ENCODE data around the gene MAGEB10.
"Not testable (repeated sequence)": the region's sequence is repeated elsewhere in the genome, so short reads cannot be mapped to it uniquely, and the experiment has no call there.

Gene MAGEB10, protein sequence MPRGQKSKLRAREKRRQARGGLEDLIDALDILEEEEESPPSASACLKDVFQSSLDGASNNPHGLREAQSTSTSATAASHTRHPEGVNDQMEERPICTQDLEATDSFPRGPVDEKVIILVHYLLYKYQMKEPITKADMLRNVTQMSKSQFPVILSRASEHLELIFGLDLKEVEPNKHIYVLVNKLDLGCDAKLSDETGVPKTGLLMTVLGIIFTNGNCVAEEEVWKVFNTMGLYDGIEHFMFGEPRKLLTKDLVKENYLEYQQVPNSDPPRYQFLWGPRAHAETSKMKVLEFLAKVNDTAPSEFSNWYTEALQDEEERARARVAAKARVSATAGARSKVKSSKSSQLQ

DNA sequence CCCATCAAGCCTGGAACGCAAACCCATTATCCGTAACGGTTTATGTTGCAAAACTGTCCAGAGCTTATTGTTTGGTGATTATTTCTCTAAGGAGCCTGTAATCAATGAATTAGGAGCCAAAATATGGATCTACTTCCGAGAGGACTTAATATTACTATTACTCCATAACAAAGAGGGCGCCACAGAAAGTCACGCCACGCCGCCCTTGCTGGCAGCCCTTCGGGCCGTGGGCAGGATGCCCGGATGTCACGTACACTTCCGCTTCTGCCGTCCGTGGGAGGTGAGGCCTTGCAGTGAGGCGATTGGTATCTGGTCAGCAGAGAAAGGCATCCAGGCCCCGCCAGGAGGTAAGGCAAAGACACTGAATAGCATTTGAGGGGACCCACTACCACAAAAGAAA is at the start of gene MAGEB10:
MAGEB10 (plus strand) TSS at position 301 of the 400 bp plus-strand sequence. CDS start 13,317 bp downstream, outside the sequence.
- DNase-seq = no peak

GRCh38 chrX:27765718-27766117 is 42.1 kb upstream of the MAGEB10 start:
- DNase-seq = no peak

GRCh38 chrX:27767387-27767786 is 40.4 kb upstream of the MAGEB10 start:
- no peak for DNase-seq

GRCh38 chrX:27775984-27776383 is 31.8 kb upstream of the MAGEB10 start:
- DNase-seq = no peak

- no peak for DNase-seq
These were observed 11.0 kb upstream of the MAGEB10 start for GRCh38 chrX:27796640-27797257.

DNA sequence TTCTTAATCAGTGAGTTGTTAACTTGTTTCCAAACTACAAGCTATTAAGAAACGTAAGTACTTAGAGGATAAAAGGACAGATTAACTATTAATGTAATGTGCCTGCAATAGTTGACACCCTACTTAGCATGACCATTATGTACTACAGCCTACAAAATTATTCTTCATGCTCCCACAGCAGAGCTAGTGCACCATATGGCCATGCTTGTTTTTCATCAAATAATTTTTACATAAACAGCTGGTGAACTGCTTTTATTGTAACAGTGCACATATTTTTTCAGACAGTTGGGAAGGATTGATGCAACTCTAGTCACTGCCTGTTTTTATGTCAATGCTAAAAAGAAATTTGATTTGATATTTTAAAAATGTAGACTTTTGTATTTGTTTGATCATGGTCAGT is 10.2 kb upstream of the MAGEB10 start:
- no peak for DNase-seq

DNA sequence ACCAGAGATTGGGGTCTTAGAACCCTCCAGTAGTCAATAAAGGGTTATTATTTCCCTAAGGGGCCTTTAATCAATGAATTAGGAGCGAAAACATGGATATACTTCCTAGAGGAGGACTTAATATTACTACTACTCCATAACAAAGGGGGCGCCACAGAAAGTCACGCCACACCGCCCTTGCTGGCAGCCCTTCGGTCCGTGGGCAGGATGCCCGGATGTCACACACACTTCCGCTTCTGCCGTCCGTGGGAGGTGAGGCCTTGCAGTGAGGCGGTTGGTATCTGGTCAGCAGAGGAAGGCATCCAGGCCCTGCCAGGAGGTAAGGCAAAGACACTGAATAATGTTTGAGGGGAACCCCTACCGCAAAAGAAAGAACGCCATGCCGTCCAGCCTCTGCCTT is 436 bp downstream of the MAGEB10 start:
- DNase-seq = no peak

GRCh38 chrX:27808991-27809859 is 1.4 kb downstream of the MAGEB10 start:
- DNase-seq = not testable (repeated sequence)

GRCh38 chrX:27815209-27815608 is 7.4 kb downstream of the MAGEB10 start:
- no peak for DNase-seq

GRCh38 chrX:27823812-27824211 is 16.0 kb downstream of the MAGEB10 start:
- DNase-seq = no peak

- DNase-seq = no peak
These were observed 30.4 kb downstream of the MAGEB10 start for GRCh38 chrX:27838185-27838584.

DNA sequence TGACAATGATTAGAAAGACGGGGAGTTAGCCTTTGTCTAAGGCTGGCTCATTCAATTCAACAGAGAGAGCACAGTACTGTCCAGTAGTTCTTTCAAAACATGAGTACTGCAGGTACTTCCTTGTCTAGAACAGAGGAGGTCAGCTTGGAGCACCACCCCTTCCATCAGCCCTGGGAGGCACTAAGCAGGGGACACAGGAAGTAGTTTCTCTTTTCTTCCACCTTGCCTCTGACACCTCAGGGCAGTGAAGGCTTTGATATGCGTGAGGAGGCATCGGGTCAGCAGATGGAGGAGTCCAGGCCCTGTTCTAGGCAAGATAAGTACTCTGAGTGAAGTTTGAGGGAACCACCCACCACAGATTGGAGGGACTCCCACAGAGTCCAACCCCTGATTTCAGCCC is 33.1 kb downstream of the MAGEB10 start:
- DNase-seq = no peak

DNA sequence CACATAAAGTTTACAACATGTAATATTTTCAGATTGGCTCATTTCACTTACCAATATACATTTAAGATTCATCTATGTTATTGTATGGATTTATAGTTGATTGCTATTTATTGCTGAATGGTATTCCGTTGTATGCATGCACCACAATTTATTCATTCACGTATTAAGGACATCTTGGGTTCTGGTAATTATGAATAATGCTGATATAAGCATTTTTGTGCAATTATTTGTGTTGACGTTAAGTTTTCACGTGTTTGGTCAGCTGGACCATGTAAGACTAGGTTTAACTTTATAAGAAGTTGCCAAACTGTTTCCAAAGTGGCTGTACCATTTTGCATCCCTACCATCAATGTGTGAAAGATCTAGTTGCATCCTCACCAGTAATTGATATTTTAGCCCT is 35.1 kb downstream of the MAGEB10 start:
- no peak for DNase-seq

DNA sequence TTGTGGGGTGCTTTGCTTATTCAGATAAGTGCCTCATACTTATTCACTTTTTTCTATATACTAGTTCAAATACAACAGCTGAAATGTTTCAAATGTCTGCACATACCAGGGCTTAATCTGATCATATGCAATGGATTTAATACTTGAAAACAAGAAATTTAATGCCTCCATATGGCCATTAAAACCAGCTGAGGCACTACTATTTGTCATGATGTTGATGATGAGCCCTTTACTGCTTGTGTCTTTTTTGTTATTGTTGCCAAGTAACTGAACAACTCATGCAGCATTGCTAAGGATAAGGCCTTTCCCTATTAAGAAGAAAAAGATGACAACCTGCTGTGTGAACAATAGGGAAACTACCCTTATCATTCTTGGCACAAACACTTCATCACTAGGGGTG is 52.5 kb downstream of the MAGEB10 start:
- DNase-seq = no peak

DNA sequence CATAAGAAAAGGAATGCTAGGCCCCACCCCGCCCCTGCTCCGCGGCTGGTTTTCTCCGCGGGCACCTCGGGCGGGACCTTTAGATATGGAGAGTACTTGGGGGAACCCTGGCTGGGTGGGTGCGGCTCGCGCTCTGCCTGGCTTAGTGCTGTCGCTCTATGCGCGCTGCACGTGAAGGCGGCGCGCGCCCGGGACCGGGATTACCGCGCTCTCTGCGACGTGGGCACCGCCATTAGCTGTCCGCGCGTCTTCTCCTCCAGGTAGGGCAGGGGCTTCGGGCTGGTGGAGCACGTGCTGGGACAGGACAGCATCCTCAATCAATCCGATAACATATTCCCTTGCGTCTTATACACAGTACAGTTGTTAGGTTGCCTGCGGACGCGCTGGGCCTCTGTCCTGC is 56.0 kb downstream of the MAGEB10 start:
- DNase-seq = no peak

Data from activated naive CD4-positive, alpha-beta T cell treated with anti-CD3 and anti-CD28 coated beads, Interleukin-2, amount 50 U/mL, for 16 hours (primary cell).